HEK293 (cell line): Measurements from ENCODE around the gene SBNO2.

Source experiments
- CTCF ChIP-seq: fragments of 450-650 bp; formaldehyde crosslinking; IDR thresholded peaks from 2 replicates; pipeline ENCODE4 v1.5.1; 2016; ENCODE audit warnings: missing biosample characterization, missing genetic modification characterization
- HIC1 ChIP-seq: fragments of 450-650 bp; formaldehyde crosslinking; IDR thresholded peaks from 2 replicates; pipeline ENCODE4 v1.5.1; 2016; ENCODE audit warnings: missing biosample characterization, missing genetic modification characterization
- KLF10 ChIP-seq: fragments of 450-650 bp; IDR thresholded peaks from 2 replicates; pipeline ENCODE4 v1.5.1; 2018; ENCODE audit warnings: missing biosample characterization, mild to moderate bottlenecking, missing genetic modification characterization
- SP7 ChIP-seq: fragments of 450-650 bp; formaldehyde crosslinking; IDR thresholded peaks from 2 replicates; pipeline ENCODE4 v1.5.1; 2016; ENCODE audit warnings: missing biosample characterization, missing genetic modification characterization
- TCF7L2 ChIP-seq: IDR thresholded peaks from 2 replicates; pipeline ENCODE4 v1.6.1; 2011; ENCODE audit warnings: low read depth, mild to moderate bottlenecking, inconsistent platforms, low read length, moderate library complexity, borderline replicate concordance
- ZBTB17 ChIP-seq: fragments of 450-650 bp; formaldehyde crosslinking; IDR thresholded peaks from 2 replicates; pipeline ENCODE4 v1.5.1; 2016; ENCODE audit warnings: missing biosample characterization, missing genetic modification characterization
- ZBTB49 ChIP-seq: fragments of 450-650 bp; formaldehyde crosslinking; IDR thresholded peaks from 2 replicates; pipeline ENCODE4 v1.5.1; 2016; ENCODE audit warnings: missing biosample characterization, missing genetic modification characterization, low read depth
- ZBTB7A ChIP-seq: fragments of 450-650 bp; formaldehyde crosslinking; IDR thresholded peaks from 2 replicates; pipeline ENCODE4 v1.5.1; 2016; ENCODE audit warnings: low read depth, missing biosample characterization, missing genetic modification characterization
- ZFHX2 ChIP-seq: fragments of 450-650 bp; formaldehyde crosslinking; conservative IDR thresholded peaks from 2 replicates; pipeline ENCODE4 v1.5.1; 2016; ENCODE audit warnings: missing biosample characterization, missing genetic modification characterization
- ZIC2 ChIP-seq: fragments of 450-650 bp; formaldehyde crosslinking; IDR thresholded peaks from 2 replicates; pipeline ENCODE4 v1.5.1; 2016; ENCODE audit warnings: missing biosample characterization, missing genetic modification characterization
- ZNF10 ChIP-seq: fragments of 450-650 bp; formaldehyde crosslinking; IDR thresholded peaks from 2 replicates; pipeline ENCODE4 v1.5.1; 2017; ENCODE audit warnings: missing biosample characterization, missing genetic modification characterization
- ZNF112 ChIP-seq: fragments of 450-650 bp; formaldehyde crosslinking; IDR thresholded peaks from 2 replicates; pipeline ENCODE4 v1.5.0; 2017; ENCODE audit warnings: missing biosample characterization, missing genetic modification characterization
- ZNF121 ChIP-seq: fragments of 450-650 bp; formaldehyde crosslinking; IDR thresholded peaks from 2 replicates; pipeline ENCODE4 v1.5.1; 2016; ENCODE audit warnings: missing biosample characterization, missing genetic modification characterization
- ZNF169 ChIP-seq: fragments of 450-650 bp; formaldehyde crosslinking; IDR thresholded peaks from 2 replicates; pipeline ENCODE4 v1.5.1; 2016; ENCODE audit warnings: missing biosample characterization, missing genetic modification characterization
- ZNF174 ChIP-seq: fragments of 450-650 bp; formaldehyde crosslinking; IDR thresholded peaks from 2 replicates; pipeline ENCODE4 v1.5.0; 2017; ENCODE audit warnings: missing biosample characterization, mild to moderate bottlenecking, missing genetic modification characterization
- ZNF175 ChIP-seq: fragments of 450-650 bp; formaldehyde crosslinking; IDR thresholded peaks from 2 replicates; pipeline ENCODE4 v1.5.1; 2016; ENCODE audit warnings: missing biosample characterization, missing genetic modification characterization
- ZNF211 ChIP-seq: fragments of 450-650 bp; formaldehyde crosslinking; IDR thresholded peaks from 2 replicates; pipeline ENCODE4 v1.5.1; 2016; ENCODE audit warnings: low read depth, missing biosample characterization, missing genetic modification characterization
- ZNF221 ChIP-seq: fragments of 450-650 bp; formaldehyde crosslinking; IDR thresholded peaks from 2 replicates; pipeline ENCODE4 v1.5.1; 2017; ENCODE audit warnings: missing biosample characterization, missing genetic modification characterization, borderline replicate concordance
- ZNF223 ChIP-seq: fragments of 450-650 bp; formaldehyde crosslinking; IDR thresholded peaks from 2 replicates; pipeline ENCODE4 v1.5.1; 2016; ENCODE audit warnings: missing biosample characterization, missing genetic modification characterization
- ZNF26 ChIP-seq: fragments of 450-650 bp; formaldehyde crosslinking; IDR thresholded peaks from 2 replicates; pipeline ENCODE4 v1.5.1; 2016; ENCODE audit warnings: missing biosample characterization, missing genetic modification characterization
- ZNF274 ChIP-seq, 2 experiments: fragments of 200-500 bp in 1 of 2; fragments of 450-650 bp in 1 of 2; sonication (Bioruptor generic) in 1 of 2; formaldehyde crosslinking in 1 of 2; IDR thresholded peaks; 2 replicates each; pipeline versions ENCODE4 v1.5.1 to v1.6.1; 2014 to 2016; ENCODE audit warnings: borderline replicate concordance in 1 of 2, inconsistent platforms in 1 of 2, low read length in 1 of 2, missing biosample characterization in 1 of 2, missing genetic modification characterization in 1 of 2
- ZNF37A ChIP-seq: fragments of 450-650 bp; IDR thresholded peaks from 2 replicates; pipeline ENCODE4 v1.5.1; 2018; ENCODE audit warnings: missing biosample characterization, missing genetic modification characterization
- ZNF416 ChIP-seq: fragments of 450-650 bp; formaldehyde crosslinking; IDR thresholded peaks from 2 replicates; pipeline ENCODE4 v1.5.1; 2016; ENCODE audit warnings: missing biosample characterization, missing genetic modification characterization
- ZNF426 ChIP-seq: fragments of 450-650 bp; formaldehyde crosslinking; IDR thresholded peaks from 2 replicates; pipeline ENCODE4 v1.5.1; 2017; ENCODE audit warnings: missing biosample characterization, missing genetic modification characterization, mild to moderate bottlenecking, inconsistent platforms, moderate library complexity
- ZNF560 ChIP-seq: fragments of 450-650 bp; formaldehyde crosslinking; IDR thresholded peaks from 2 replicates; pipeline ENCODE4 v1.5.1; 2017; ENCODE audit warnings: missing biosample characterization, missing genetic modification characterization, borderline replicate concordance
- ZNF585B ChIP-seq: fragments of 450-650 bp; formaldehyde crosslinking; IDR thresholded peaks from 2 replicates; pipeline ENCODE4 v1.5.1; 2016; ENCODE audit warnings: missing biosample characterization, missing genetic modification characterization
- ZNF600 ChIP-seq: fragments of 450-650 bp; formaldehyde crosslinking; IDR thresholded peaks from 2 replicates; pipeline ENCODE4 v1.5.1; 2016; ENCODE audit warnings: missing biosample characterization, missing genetic modification characterization
- ZNF621 ChIP-seq: fragments of 450-650 bp; formaldehyde crosslinking; IDR thresholded peaks from 2 replicates; pipeline ENCODE4 v1.5.1; 2017; ENCODE audit warnings: missing biosample characterization, missing genetic modification characterization
- ZNF677 ChIP-seq: fragments of 450-650 bp; IDR thresholded peaks from 2 replicates; pipeline ENCODE4 v1.5.0; 2018; ENCODE audit warnings: missing biosample characterization, mild to moderate bottlenecking, missing genetic modification characterization, moderate library complexity
- ZNF692 ChIP-seq: fragments of 450-650 bp; formaldehyde crosslinking; IDR thresholded peaks from 2 replicates; pipeline ENCODE4 v1.5.1; 2016; ENCODE audit warnings: missing biosample characterization, missing genetic modification characterization
- ZNF843 ChIP-seq: fragments of 450-650 bp; formaldehyde crosslinking; IDR thresholded peaks from 2 replicates; pipeline ENCODE4 v1.5.1; 2016; ENCODE audit warnings: missing biosample characterization, missing genetic modification characterization

The SBNO2 gene

GRCh38 chr19:1113030-1113985 is 60.8 kb downstream of the SBNO2 start (continued):
- TF ChIP-seq ZNF585B (tag by site-specific recombination) (no peak), ZNF211 (tag by site-specific recombination) (no peak), ZNF621 (tag by site-specific recombination) (no peak), KLF10 (tag by site-specific recombination) (peak; percentile 96), TCF7L2 (no peak), ZBTB17 (tag by site-specific recombination) (peak; percentile 41; the same call in 1 of the 2 replicates), ZNF37A (no peak), ZNF10 (tag by site-specific recombination) (no peak), ZNF677 (tag by site-specific recombination) (no peak), ZNF174 (tag by site-specific recombination) (no peak), ZNF416 (tag by site-specific recombination) (no peak), ZIC2 (tag by site-specific recombination) (peak; percentile 95), CTCF (tag by site-specific recombination) (peak; percentile 91), ZNF221 (tag by site-specific recombination) (no peak), ZNF175 (tag by site-specific recombination) (no peak), ZNF26 (no peak), SP7 (tag by site-specific recombination) (peak; percentile 72), ZNF692 (0 out of 2 replicates have a peak, but pooled peaks have one; percentile 42), ZNF223 (tag by site-specific recombination) (no peak), ZNF843 (tag by site-specific recombination) (peak; percentile 65), ZNF274 (IDR thresholded peaks at IDR 0.05; ENCODE audit: low read length) (no peak), ZNF274 (tag by site-specific recombination; IDR thresholded peaks at IDR 0.05; ENCODE audit: borderline replicate concordance) (no peak), HIC1 (tag by site-specific recombination) (peak; percentile 38; the same call in 1 of the 2 replicates), ZNF121 (tag by site-specific recombination) (no peak), ZNF600 (tag by site-specific recombination) (peak; percentile 64; the same call in 1 of the 2 replicates), ZNF426 (no peak), ZNF560 (no peak), ZFHX2 (tag by site-specific recombination) (peak; percentile 95), ZNF112 (tag by site-specific recombination) (no peak), ZBTB7A (tag by site-specific recombination) (peak; percentile 60; the same call in 1 of the 2 replicates), ZBTB49 (tag by site-specific recombination) (no peak), ZNF169 (tag by site-specific recombination) (no peak)
